ENCODE data around the gene CREB3. TPM values are rescaled to one million over a fixed set of nuclear protein-coding genes. Genes with fewer than 3 reads are reported as not detected.

The CREB3 gene, protein sequence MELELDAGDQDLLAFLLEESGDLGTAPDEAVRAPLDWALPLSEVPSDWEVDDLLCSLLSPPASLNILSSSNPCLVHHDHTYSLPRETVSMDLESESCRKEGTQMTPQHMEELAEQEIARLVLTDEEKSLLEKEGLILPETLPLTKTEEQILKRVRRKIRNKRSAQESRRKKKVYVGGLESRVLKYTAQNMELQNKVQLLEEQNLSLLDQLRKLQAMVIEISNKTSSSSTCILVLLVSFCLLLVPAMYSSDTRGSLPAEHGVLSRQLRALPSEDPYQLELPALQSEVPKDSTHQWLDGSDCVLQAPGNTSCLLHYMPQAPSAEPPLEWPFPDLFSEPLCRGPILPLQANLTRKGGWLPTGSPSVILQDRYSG
- total RNA-seq = 125 and 128 TPM in 2 replicates

DNA sequence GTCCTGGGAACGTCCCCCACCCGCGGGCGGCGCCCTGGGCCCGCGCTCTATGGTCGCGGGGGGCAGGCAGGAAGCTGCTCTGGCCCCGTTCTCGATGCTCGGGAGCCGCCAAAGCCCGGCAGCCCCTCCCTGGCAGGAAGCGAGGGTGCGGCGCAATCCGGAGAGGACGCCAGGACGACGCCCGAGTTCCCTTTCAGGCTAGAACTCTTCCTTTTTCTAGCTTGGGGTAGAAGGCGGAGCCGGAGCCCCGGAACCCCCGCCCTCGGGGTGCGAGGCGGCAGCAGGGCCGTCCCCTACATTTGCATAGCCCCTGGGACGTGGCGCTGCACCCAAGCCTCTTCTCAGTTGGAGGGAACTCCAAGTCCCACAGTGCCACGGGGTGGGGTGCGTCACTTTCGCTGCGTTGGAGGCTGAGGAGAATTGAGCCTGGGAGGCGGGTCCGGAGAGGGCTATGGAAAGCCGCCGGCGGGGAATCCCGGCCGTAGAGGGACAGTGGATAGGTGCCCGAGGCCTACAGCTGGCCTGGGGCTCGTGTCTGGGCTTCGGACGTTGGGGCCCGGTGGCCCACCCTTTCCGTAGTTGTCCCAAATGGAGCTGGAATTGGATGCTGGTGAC lies at the start of gene CREB3, which contains the start of gene TLN1:
Gene CREB3, plus strand, starts transcription at position 482 of the 615 bp plus-strand sequence. Its CDS starts 107 bp downstream, at position 589.
Gene TLN1, minus strand, starts transcription at position 11 of the 615 bp plus-strand sequence. CDS start 6,501 bp downstream, outside the sequence.

DNA sequence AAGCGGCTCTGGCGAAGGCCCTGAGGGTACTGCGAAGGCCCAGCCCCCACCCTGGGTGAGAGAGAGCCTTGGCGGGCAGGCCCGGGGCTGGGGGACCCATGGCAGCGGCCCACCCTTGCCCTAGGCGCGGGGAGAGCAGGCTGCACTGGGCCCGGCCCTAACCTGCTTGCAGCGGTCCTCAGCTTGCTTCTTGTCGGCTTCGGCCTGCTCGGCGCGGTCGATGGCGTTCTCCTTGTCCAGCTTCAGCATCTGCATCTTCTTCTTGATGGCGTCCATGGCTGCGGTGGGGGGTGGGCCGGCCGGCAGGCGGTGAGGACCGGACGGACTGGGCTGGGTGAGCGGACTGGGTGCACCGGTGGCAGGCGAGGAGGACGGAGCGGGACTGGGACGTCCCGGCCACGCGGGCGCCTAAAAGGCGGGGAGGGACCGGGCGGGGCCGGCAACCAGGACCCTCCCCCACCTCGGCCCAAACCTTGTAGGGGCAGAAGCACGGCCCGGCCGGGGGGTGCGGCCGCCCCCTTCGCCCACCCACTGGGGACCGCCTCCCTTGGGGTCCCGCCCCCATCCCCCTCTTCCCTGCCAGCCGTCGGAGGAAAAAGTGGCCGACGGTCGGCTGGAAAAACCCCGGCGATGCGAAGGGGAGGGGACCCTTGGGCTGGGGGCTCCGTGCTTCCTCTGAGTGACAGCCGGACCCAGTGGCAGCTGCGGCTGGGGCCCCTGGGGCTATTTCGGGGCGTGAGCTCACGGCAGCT lies 42.7 kb upstream of the CREB3 start, which contains the start of gene TPM2:
Gene TPM2, minus strand, starts transcription at position 384 of the 752 bp plus-strand sequence. Its CDS starts 108 bp downstream, at position 276.

DNA sequence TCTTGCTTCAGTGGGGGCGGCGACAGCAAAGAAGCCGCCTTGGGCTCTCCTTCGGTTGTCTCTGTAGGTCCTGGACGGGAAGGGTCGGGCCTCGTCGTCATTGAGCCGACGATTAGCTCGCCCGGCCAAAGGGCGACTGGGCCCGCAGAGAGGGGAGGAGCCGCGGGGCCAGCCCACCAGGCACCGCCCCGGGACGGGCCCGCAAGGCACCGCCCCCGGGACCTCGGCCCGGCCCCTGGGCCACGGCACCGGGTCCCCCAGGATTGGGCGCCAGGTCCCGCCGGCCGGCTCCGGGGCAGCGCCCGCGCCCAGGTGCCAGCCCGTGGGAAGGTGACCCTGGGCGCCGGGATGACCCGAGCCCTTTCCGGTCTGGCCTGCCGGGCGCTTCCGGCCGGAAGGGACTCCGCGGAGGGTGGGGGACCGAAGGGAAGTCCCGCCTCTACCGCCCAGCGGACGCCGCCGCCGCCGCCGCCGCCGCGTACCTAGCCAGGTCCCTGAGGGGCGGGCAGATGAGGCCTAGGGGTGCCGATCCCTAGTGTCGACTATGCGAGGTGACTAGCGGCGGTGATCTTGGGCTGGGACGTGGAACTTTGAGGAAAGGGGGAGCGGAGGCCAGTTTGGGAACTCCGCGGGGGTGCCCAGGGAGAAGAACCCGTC lies 16.5 kb downstream of the CREB3 start, which contains the start of the genes GBA2 and RGP1:
Gene GBA2, minus strand, starts transcription at position 371 of the 657 bp plus-strand sequence. CDS start 524 bp downstream, outside the sequence.
Gene RGP1, plus strand, starts transcription at position 430 of the 657 bp plus-strand sequence. CDS start 469 bp downstream, outside the sequence.

DNA sequence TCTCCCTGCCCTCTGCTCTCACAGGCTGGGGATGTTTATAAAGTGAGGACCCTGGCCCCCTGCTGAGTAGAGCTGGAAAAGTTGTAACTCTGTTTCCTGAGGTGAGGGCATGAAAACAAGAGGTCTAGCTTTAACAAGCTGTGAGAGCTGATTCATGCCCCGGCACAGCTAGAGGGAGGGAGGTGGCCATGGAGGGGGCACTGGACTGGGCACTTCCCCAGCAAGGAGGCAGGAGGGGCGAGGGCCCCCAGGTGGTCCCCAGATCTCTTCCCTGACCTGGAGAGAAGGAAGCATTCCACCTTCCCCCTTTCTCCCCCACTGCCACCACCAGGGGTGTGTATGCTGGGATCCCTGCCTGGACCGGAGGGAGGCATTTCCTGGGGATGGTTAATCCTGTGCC lies 21.8 kb downstream of the CREB3 start, which contains the start of gene MSMP:
Gene MSMP, minus strand, starts transcription at position 13 of the 400 bp plus-strand sequence. CDS start 147 bp downstream, outside the sequence.

Small RNAs within 50 kb of the gene (small RNA-seq; reads per million reads assigned to genes)
- gene MIR6853 (ENCODE audit: low replicate concordance) = 0.68 reads per million, percentile 30 among the genes with 10 or more reads in this experiment

Other genes with a start within 250 kb of the CREB3 start
- 46.4 and 47.1 TPM in 2 replicates for gene RUSC2, start 242.6 kb upstream of the CREB3 start, total RNA-seq
- 14.9 and 21.2 TPM in 2 replicates for gene TESK1, start 127.4 kb upstream of the CREB3 start, total RNA-seq
- 0.43 and 0.66 TPM in 2 replicates for gene CD72, start 114.3 kb upstream of the CREB3 start, total RNA-seq
- gene SIT1, start 81.7 kb upstream of the CREB3 start, total RNA-seq = not detected in 2 replicates
- gene RMRP, start 74.6 kb upstream of the CREB3 start, total RNA-seq = 24,654 and 27,284 TPM in 2 replicates
- 8.3 and 19.9 TPM in 2 replicates for gene CCDC107, start 74.4 kb upstream of the CREB3 start, total RNA-seq
- gene ARHGEF39, start 67.5 kb upstream of the CREB3 start, total RNA-seq = 0.44 and 6.3 TPM in 2 replicates
- gene CA9, start 58.7 kb upstream of the CREB3 start, total RNA-seq = not detected in 2 replicates
- 668 and 1,162 TPM in 2 replicates for gene TPM2, start 42.7 kb upstream of the CREB3 start, total RNA-seq
- 382 and 598 TPM in 2 replicates for gene TLN1, start 471 bp upstream of the CREB3 start, total RNA-seq
- gene GBA2, start 16.6 kb downstream of the CREB3 start, total RNA-seq = 41.9 and 42.0 TPM in 2 replicates
- gene RGP1, start 16.6 kb downstream of the CREB3 start, total RNA-seq = 17.1 and 23.6 TPM in 2 replicates
- gene MSMP, start 21.6 kb downstream of the CREB3 start, total RNA-seq = not detected in 2 replicates
- gene NPR2, start 58.9 kb downstream of the CREB3 start, total RNA-seq = 14.0 and 22.3 TPM in 2 replicates
- gene SPAG8, start 79.6 kb downstream of the CREB3 start, total RNA-seq = 0.66 and 1.0 TPM in 2 replicates
- gene HINT2, start 82.4 kb downstream of the CREB3 start, total RNA-seq = 16.6 and 26.7 TPM in 2 replicates
- gene FAM221B, start 96.1 kb downstream of the CREB3 start, total RNA-seq = not detected in 2 replicates
- 0.86 and 2.6 TPM in 2 replicates for gene TMEM8B, start 96.6 kb downstream of the CREB3 start, total RNA-seq
- gene OR13J1, start 137.7 kb downstream of the CREB3 start, total RNA-seq = not detected in 2 replicates
- 0.43 TPM in 1 of 2 replicates, not detected in the other for gene HRCT1, start 173.5 kb downstream of the CREB3 start, total RNA-seq
- not detected in 2 replicates for gene SPAAR, start 176.8 kb downstream of the CREB3 start, total RNA-seq
- 0.14 and 0.22 TPM in 2 replicates for gene OR2S2, start 225.5 kb downstream of the CREB3 start, total RNA-seq